GM23338 (cell line): Measurements from ENCODE around the gene PPP1R14B. TPM values are rescaled to one million over a fixed set of nuclear protein-coding genes. Genes with fewer than 3 reads are reported as not detected.
A peak's percentile ranks its signal among the peaks of the same experiment; 100 is the strongest.

Experiments
- ATAC-seq: fragments of 200-7000 bp; cut with Tn5 transposase; 3 replicates; pipeline ENCODE4 v1.9.1; 2020
- DNase-seq: peaks from one replicate; pipeline ENCODE4 v3.0.0-alpha.2; 2015; ENCODE audit warnings: low spot score
- H2AFZ ChIP-seq: fragments of 200-600 bp; sonication (generic); 2 replicates; pipeline ENCODE4 v1.8.0; 2016; ENCODE audit warnings: antibody characterized with exemption, mild to moderate bottlenecking, moderate library complexity
- H3F3A ChIP-seq: fragments of 200-600 bp; sonication (generic); replicated peaks from 2 replicates; pipeline ENCODE4 v1.8.0; 2017; ENCODE audit warnings: antibody characterized with exemption, mixed run types, low read depth
- H3K27ac ChIP-seq: fragments of 200-600 bp; sonication (generic); 2 replicates; pipeline ENCODE4 v1.6.1; 2016; ENCODE audit warnings: low read depth
- H3K27me3 ChIP-seq: fragments of 200-600 bp; sonication (generic); 2 replicates; pipeline ENCODE4 v1.8.0; 2016; ENCODE audit warnings: mild to moderate bottlenecking, mixed run types, moderate library complexity; ENCODE audit not compliant: insufficient read depth
- H3K36me3 ChIP-seq: fragments of 200-600 bp; sonication (generic); 2 replicates; pipeline ENCODE4 v1.8.0; 2016; ENCODE audit warnings: mild to moderate bottlenecking; ENCODE audit not compliant: insufficient read depth
- H3K4me1 ChIP-seq: fragments of 200-600 bp; sonication (generic); 2 replicates; pipeline ENCODE4 v1.8.0; 2016; ENCODE audit warnings: mild to moderate bottlenecking, moderate library complexity; ENCODE audit not compliant: insufficient read depth
- H3K4me2 ChIP-seq: fragments of 200-600 bp; sonication (generic); 2 replicates; pipeline ENCODE4 v1.7.1; 2017; ENCODE audit warnings: mixed run types
- H3K4me3 ChIP-seq: fragments of 200-600 bp; sonication (generic); 2 replicates; pipeline ENCODE4 v1.6.1; 2016; ENCODE audit warnings: mixed run types
- H3K79me2 ChIP-seq: fragments of 200-600 bp; sonication (generic); replicated peaks from 2 replicates; pipeline ENCODE4 v1.8.0; 2017; ENCODE audit warnings: mild to moderate bottlenecking; ENCODE audit not compliant: insufficient read depth
- H3K9me2 ChIP-seq: fragments of 200-600 bp; sonication (generic); 2 replicates; pipeline ENCODE4 v1.8.0; 2017; ENCODE audit not compliant: insufficient read depth
- H4K20me1 ChIP-seq: fragments of 200-600 bp; sonication (generic); replicated peaks from 2 replicates; pipeline ENCODE4 v1.8.0; 2017; ENCODE audit warnings: mild to moderate bottlenecking; ENCODE audit not compliant: insufficient read depth
- H3K27ac Mint-ChIP-seq: 2 replicates; pipeline ENCODE4 v1.8.0; 2020; ENCODE audit warnings: inconsistent platforms, mild to moderate bottlenecking, moderate library complexity, mixed read lengths
- H3K27me3 Mint-ChIP-seq: 3 replicates; pipeline ENCODE4 v1.8.0; 2022; ENCODE audit warnings: low read depth, mild to moderate bottlenecking, moderate library complexity, mixed read lengths, inconsistent platforms; ENCODE audit not compliant: insufficient read depth, poor library complexity
- H3K36me3 Mint-ChIP-seq: 3 replicates; pipeline ENCODE4 v1.8.0; 2021; ENCODE audit warnings: low read depth, mild to moderate bottlenecking, inconsistent platforms, moderate library complexity, mixed read lengths
- H3K4me1 Mint-ChIP-seq: 3 replicates; pipeline ENCODE4 v1.8.0; 2020; ENCODE audit warnings: mild to moderate bottlenecking, inconsistent platforms, mixed read lengths
- H3K4me3 Mint-ChIP-seq: 3 replicates; pipeline ENCODE4 v1.8.0; 2021; ENCODE audit warnings: moderate library complexity, mild to moderate bottlenecking, inconsistent platforms, mixed read lengths
- H3K9me3 Mint-ChIP-seq: 3 replicates; pipeline ENCODE4 v1.8.0; 2020; ENCODE audit warnings: moderate library complexity, mild to moderate bottlenecking, inconsistent platforms, mixed read lengths
- CTCF ChIP-seq, 2 experiments: fragments of 200-600 bp in 1 of 2; sonication (generic) in 1 of 2; conservative IDR thresholded peaks; 2 replicates each; pipeline versions ENCODE4 v1.5.1 to v1.6.1; 2016 to 2017; ENCODE audit warnings: antibody characterized with exemption in 2 of 2, low read depth in 2 of 2, mild to moderate bottlenecking in 2 of 2, moderate library complexity in 1 of 2
- EZH2 ChIP-seq: fragments of 200-600 bp; sonication (generic); IDR thresholded peaks from one replicate; pipeline ENCODE4 v1.8.0; 2017; ENCODE audit warnings: antibody characterized with exemption, mild to moderate bottlenecking, low read depth; ENCODE audit not compliant: unreplicated experiment
- EZH2phosphoT487 ChIP-seq: fragments of 200-600 bp; sonication (generic); IDR thresholded peaks from one replicate; pipeline ENCODE4 v1.8.1; 2018; ENCODE audit warnings: antibody characterized with exemption; ENCODE audit not compliant: unreplicated experiment
- POLR2AphosphoS5 ChIP-seq: IDR thresholded peaks from 2 replicates; pipeline ENCODE4 v1.6.1; 2016; ENCODE audit warnings: antibody characterized with exemption, low read depth
- ZNF114 ChIP-seq: fragments of 250-450 bp; sonication (Bioruptor Pico); IDR thresholded peaks from 2 replicates; pipeline ENCODE4 v1.5.0; 2020; ENCODE audit warnings: mild to moderate bottlenecking, moderate library complexity
- ZNF462 ChIP-seq: fragments of 250-450 bp; sonication (Bioruptor Pico); IDR thresholded peaks from 2 replicates; pipeline ENCODE4 v1.5.0; 2020; ENCODE audit warnings: mild to moderate bottlenecking, moderate library complexity
- polyA plus RNA-seq: library from polyadenylated mRNA; unstranded; fragments of >200 nt; fragmentation: Nextera tagmentation; extraction: Ambion mirVana; gene quantifications from 2 replicates; pipeline ENCODE4 v1.2.1, GENCODE V29; 2016
- total RNA-seq: library from RNA; depleted of rRNA; stranded (reverse); fragments of >200 nt; shearing (Covaris generic); gene quantifications from 2 replicates; pipeline ENCODE4 v1.2.3, GENCODE V29; 2014
- TF ChIP-seq, protein P1 (sequence below): IDR thresholded peaks from 2 replicates; pipeline ENCODE4 v1.6.1; 2016; ENCODE audit warnings: antibody characterized with exemption

PPP1R14B gene
- total and polyA plus RNA-seq, 2 experiments from 2014 or later, result 250 to 315 TPM

DNA sequence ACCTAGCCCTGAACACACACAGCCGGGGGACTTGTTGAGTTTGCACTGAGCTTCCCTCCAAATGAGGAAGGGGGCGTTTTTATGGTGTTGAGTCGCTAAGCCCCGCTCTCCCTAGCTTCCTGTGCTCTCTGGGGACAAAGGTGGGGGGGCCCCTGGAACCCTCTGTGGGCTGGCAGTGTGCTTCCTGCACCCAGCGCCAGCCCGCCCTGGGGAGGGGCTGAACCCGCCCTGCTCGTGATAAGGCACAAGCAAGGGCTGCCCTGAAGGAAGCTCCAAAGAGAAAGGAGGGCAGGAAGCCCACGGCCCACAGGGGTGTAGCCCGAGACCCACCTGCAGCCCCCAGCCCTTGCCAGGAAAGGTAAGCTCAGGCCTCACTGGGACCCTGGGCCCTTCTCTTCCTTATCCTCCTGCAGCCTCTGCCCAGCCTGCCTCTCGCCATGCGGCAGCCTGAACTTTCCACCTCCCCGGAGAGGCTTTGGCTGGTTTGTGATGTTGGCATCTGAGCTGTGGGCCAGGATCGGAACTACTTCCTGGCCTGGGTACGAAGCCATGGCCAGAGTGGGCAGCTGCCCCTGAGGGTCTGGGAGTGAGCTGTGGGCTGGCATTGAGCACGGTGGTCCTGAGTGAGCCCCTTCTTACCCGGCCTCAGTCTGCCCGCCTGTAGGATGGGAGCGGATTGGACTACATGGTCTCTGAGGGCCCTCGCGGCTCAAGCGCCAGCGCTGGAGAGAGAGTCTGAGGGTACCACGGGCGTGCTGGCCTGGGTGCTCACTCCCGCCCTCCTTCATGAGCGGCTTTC is 40.1 kb downstream of the PPP1R14B start, which contains the start of gene FERMT3:
TSS of gene FERMT3 (plus strand) at position 265 of the 799 bp plus-strand sequence. CDS start 644 bp downstream, outside the sequence.
- DNase-seq, result no peak
- Mint-ChIP-seq H3K27ac (peak within 1 kb of the TSS; percentile 70; the same call in 1 of the 2 replicates), H3K27me3 (peaks cover 18% of the 10 kb centered on the region), H3K36me3 (peaks cover 44% of the 10 kb centered on the region), H3K9me3 (no peaks in the 10 kb centered on the region), H3K4me1 (peaks cover 18% of the 10 kb centered on the region), H3K4me3 (no peak within 1 kb of the TSS)
- Histone ChIP-seq H2AFZ (no peak within 1 kb of the TSS), H3K4me3 (no peak within 1 kb of the TSS), H3K4me2 (no peak within 1 kb of the TSS), H3K36me3 (peaks cover 27% of the 10 kb centered on the region), H3K79me2 (no peaks in the 10 kb centered on the region), H3F3A (peaks cover 36% of the 10 kb centered on the region), H3K27ac (peak within 1 kb of the TSS; percentile 79), H3K27me3 (no peaks in the 10 kb centered on the region), H4K20me1 (peaks cover 17% of the 10 kb centered on the region), H3K4me1 (no peaks in the 10 kb centered on the region; the same call in 1 of the 2 replicates), H3K9me2 (no peaks in the 10 kb centered on the region)
- no peak for TF ChIP-seq EZH2
- TF ChIP-seq EZH2phosphoT487, result no peak
- TF ChIP-seq, protein P1, sequence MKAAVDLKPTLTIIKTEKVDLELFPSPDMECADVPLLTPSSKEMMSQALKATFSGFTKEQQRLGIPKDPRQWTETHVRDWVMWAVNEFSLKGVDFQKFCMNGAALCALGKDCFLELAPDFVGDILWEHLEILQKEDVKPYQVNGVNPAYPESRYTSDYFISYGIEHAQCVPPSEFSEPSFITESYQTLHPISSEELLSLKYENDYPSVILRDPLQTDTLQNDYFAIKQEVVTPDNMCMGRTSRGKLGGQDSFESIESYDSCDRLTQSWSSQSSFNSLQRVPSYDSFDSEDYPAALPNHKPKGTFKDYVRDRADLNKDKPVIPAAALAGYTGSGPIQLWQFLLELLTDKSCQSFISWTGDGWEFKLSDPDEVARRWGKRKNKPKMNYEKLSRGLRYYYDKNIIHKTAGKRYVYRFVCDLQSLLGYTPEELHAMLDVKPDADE, result no peak
- 0 out of 2 replicates have a peak, but pooled peaks have one; percentile 15 for TF ChIP-seq POLR2AphosphoS5
- TF ChIP-seq CTCF (conservative IDR thresholded peaks at IDR 0.05; ENCODE audit: low read depth in 2 of 2), result no peak
- TF ChIP-seq ZNF462 (CRISPR knock-in tag), result no peak
- TF ChIP-seq ZNF114 (CRISPR knock-in tag), result no peak
- ATAC-seq, result no peak
